ENCODE measurements around the gene ITGB1. TPM values are rescaled to one million over a fixed set of nuclear protein-coding genes. Genes with fewer than 3 reads are reported as not detected.

The ITGB1 gene
- total RNA-seq, 2 donors from 2014 or later = 37.4 to 74.7 TPM

GRCh38 chr10:32889631-32890212 is 68.3 kb downstream of the ITGB1 start:
- H3K9me3 Mint-ChIP-seq = no peaks in the 10 kb centered on the region
- H3K36me3 Mint-ChIP-seq = no peaks in the 10 kb centered on the region
- no peak overlapping the region for H3K27ac Mint-ChIP-seq
- no peak for ATAC-seq
- DNase-seq (ENCODE audit: low spot score in 2 of 2) = no peak

- DNase-seq (ENCODE audit: low spot score in 2 of 2) = no peak
- Mint-ChIP-seq H3K27ac (no peak overlapping the region), H3K9me3 (no peaks in the 10 kb centered on the region), H3K36me3 (no peaks in the 10 kb centered on the region)
- no peak for ATAC-seq
These were observed 69.7 kb downstream of the ITGB1 start for GRCh38 chr10:32888161-32888927.

- DNase-seq (ENCODE audit: low spot score in 2 of 2) (no peak), ATAC-seq (no peak)
- no peaks in the 10 kb centered on the region for H3K9me3 Mint-ChIP-seq
- no peaks in the 10 kb centered on the region for H3K36me3 Mint-ChIP-seq
- no peak overlapping the region for H3K27ac Mint-ChIP-seq
These were observed 70.5 kb downstream of the ITGB1 start for GRCh38 chr10:32887481-32887880.

- H3K9me3 Mint-ChIP-seq = no peaks in the 10 kb centered on the region
- DNase-seq (ENCODE audit: low spot score in 2 of 2) = no peak
- no peak overlapping the region for H3K27ac Mint-ChIP-seq
- no peaks in the 10 kb centered on the region for H3K36me3 Mint-ChIP-seq
- no peak for ATAC-seq
These were observed 76.0 kb downstream of the ITGB1 start for GRCh38 chr10:32882076-32882475.

- Mint-ChIP-seq H3K9me3 (no peaks in the 10 kb centered on the region), H3K36me3 (no peaks in the 10 kb centered on the region), H3K27ac (no peak overlapping the region)
- DNase-seq (ENCODE audit: low spot score in 2 of 2) (no peak), ATAC-seq (no peak)
These were observed 79.4 kb downstream of the ITGB1 start for GRCh38 chr10:32878646-32879045.

- H3K27ac Mint-ChIP-seq = no peak overlapping the region
These were observed 80.1 kb downstream of the ITGB1 start for GRCh38 chr10:32877915-32878314.

GRCh38 chr10:32865170-32865569 is 92.9 kb downstream of the ITGB1 start:
- Mint-ChIP-seq H3K27ac (no peak overlapping the region), H3K9me3 (no peaks in the 10 kb centered on the region), H3K36me3 (no peaks in the 10 kb centered on the region)
- no peak for ATAC-seq
- no peak for DNase-seq (ENCODE audit: low spot score in 2 of 2)

More at GRCh38 chr10:32877915-32878314, 80.1 kb downstream of the ITGB1 start:
- ATAC-seq (peak in 1 of 2 donors; percentile 39), DNase-seq (ENCODE audit: low spot score in 2 of 2) (no peak)
- H3K36me3 Mint-ChIP-seq = peaks cover 0 to 6% of the 10 kb centered on the region in 2 donors
- H3K9me3 Mint-ChIP-seq = peaks cover 0 to 6% of the 10 kb centered on the region in 2 donors

GRCh38 chr10:32854435-32854834 is 103.6 kb downstream of the ITGB1 start:
- ATAC-seq (no peak), DNase-seq (ENCODE audit: low spot score in 2 of 2) (no peak)
- peaks cover 4 to 5% of the 10 kb centered on the region in 2 donors for H3K9me3 Mint-ChIP-seq
- peaks cover 0 to 12% of the 10 kb centered on the region in 2 donors for H3K36me3 Mint-ChIP-seq
- H3K27ac Mint-ChIP-seq = no peak overlapping the region

GRCh38 chr10:32851301-32851700 is 106.7 kb downstream of the ITGB1 start:
- H3K36me3 Mint-ChIP-seq = peaks cover 0 to under 1% of the 10 kb centered on the region in 2 donors
- H3K27ac Mint-ChIP-seq = no peak overlapping the region
- no peak for ATAC-seq
- H3K9me3 Mint-ChIP-seq = no peaks in the 10 kb centered on the region
- DNase-seq (ENCODE audit: low spot score in 2 of 2) = no peak
